ENCODE data around the gene ZNF514.
"Not testable (repeated sequence)": the region's sequence is repeated elsewhere in the genome, so short reads cannot be mapped to it uniquely, and the experiment has no call there.

The ZNF514 gene

GRCh38 chr2:95121407-95122196 is 38.0 kb downstream of the ZNF514 start, which contains the start of gene MRPS5:
Gene MRPS5, minus strand, starts transcription at chr2:95121808. Its CDS starts 17 bp downstream, at chr2:95121791.
- peak; percentile 81 for DNase-seq

GRCh38 chr2:95121093-95121406 is 38.6 kb downstream of the ZNF514 start:
- no peak for DNase-seq

GRCh38 chr2:95115418-95115817 is 44.2 kb downstream of the ZNF514 start:
- DNase-seq: peak; percentile 64

- DNase-seq: no peak
Observed at GRCh38 chr2:95113464-95113863, 46.2 kb downstream of the ZNF514 start.

- no peak for DNase-seq
Observed at GRCh38 chr2:95110395-95110794, 49.3 kb downstream of the ZNF514 start.

- DNase-seq: no peak
Observed at GRCh38 chr2:95109260-95109659, 50.4 kb downstream of the ZNF514 start.

GRCh38 chr2:95106081-95106480 is 53.6 kb downstream of the ZNF514 start:
- no peak for DNase-seq

- DNase-seq: no peak
Observed at GRCh38 chr2:95104606-95105005, 55.0 kb downstream of the ZNF514 start.

GRCh38 chr2:95099910-95100309 is 59.7 kb downstream of the ZNF514 start:
- no peak for DNase-seq

- DNase-seq: not testable (repeated sequence)
Observed at GRCh38 chr2:95098273-95098672, 61.4 kb downstream of the ZNF514 start.
